Measurements from ENCODE around the gene DIAPH2.

GRCh38 chrX:97587171-97587570, 902.5 kb downstream of the DIAPH2 start:
- no peak for TF ChIP-seq CTCF (IDR thresholded peaks at IDR 0.05 in 2 of 3, conservative IDR thresholded peaks at IDR 0.05 in 1 of 3; ENCODE audit: borderline replicate concordance in 1 of 3, insufficient read depth in 1 of 3, low read depth in 2 of 3, low read length in 2 of 3)
- no peak for TF ChIP-seq POLR2AphosphoS5 (IDR thresholded peaks at IDR 0.05; ENCODE audit: low read depth, low read length)
- TF ChIP-seq POLR2A (IDR thresholded peaks at IDR 0.05; ENCODE audit: borderline replicate concordance, extremely low read depth, insufficient read depth, insufficient read length), result no peak
- TF ChIP-seq EZH2 (IDR thresholded peaks at IDR 0.05), result no peak
- no peak for TF ChIP-seq FOSL1 (IDR thresholded peaks at IDR 0.05; ENCODE audit: low read depth)

Measured in HCT116 (cell line).